GM12875 (cell line): Measurements from ENCODE around the gene HAPLN1.

Experiments
- H3K4me3 ChIP-seq: one replicate; pipeline ENCODE4 v1.5.1; 2011; ENCODE audit warnings: low read depth, low read length, control low read depth
- TF ChIP-seq, protein P1 (sequence below): IDR thresholded peaks from 2 replicates; pipeline ENCODE4 v1.5.1; 2011; ENCODE audit warnings: low read depth, mild to moderate bottlenecking, control low read depth, inconsistent platforms, low read length, moderate library complexity, borderline replicate concordance; ENCODE audit not compliant: insufficient read depth

HAPLN1 gene

DNA sequence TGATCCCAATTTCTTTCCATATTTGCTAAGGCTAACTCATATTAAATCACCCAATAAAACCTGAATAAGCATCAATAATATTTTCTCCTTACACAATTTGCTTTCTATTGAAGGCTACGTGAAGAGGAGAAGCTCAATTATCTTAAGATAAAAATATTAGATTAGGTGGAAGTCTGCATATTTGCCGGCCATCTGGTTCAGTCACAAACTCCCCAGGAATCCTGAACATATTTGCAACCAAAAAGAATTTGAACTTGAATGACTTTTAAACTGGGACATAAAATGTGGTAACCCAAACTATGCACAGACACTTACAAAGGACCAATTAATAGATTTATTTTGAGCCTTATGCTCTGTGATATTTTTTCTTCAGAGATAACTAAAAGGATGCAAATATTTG, 92.3 kb downstream of the HAPLN1 start:
- TF ChIP-seq, protein P1, sequence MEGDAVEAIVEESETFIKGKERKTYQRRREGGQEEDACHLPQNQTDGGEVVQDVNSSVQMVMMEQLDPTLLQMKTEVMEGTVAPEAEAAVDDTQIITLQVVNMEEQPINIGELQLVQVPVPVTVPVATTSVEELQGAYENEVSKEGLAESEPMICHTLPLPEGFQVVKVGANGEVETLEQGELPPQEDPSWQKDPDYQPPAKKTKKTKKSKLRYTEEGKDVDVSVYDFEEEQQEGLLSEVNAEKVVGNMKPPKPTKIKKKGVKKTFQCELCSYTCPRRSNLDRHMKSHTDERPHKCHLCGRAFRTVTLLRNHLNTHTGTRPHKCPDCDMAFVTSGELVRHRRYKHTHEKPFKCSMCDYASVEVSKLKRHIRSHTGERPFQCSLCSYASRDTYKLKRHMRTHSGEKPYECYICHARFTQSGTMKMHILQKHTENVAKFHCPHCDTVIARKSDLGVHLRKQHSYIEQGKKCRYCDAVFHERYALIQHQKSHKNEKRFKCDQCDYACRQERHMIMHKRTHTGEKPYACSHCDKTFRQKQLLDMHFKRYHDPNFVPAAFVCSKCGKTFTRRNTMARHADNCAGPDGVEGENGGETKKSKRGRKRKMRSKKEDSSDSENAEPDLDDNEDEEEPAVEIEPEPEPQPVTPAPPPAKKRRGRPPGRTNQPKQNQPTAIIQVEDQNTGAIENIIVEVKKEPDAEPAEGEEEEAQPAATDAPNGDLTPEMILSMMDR = no peak
- H3K4me3 ChIP-seq = no peak overlapping the region

DNA sequence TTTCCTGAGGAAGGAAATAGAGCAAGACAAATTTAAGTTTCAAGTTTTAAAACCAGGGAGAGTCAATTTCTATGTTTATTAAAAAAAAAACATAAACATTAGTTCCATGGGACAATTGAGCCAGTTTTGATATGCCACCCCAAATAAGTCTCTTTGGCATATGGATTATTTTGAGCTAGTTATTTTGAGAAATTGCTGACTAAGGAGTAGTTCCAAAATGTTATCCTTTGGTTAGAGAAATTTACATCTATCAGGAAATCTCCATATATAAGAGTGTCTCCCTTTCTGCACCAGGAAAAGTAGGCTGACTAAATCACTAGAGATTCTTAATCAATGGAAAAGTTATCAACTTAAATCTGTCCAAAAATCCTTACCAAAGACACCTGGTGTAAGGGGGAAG, 105.8 kb downstream of the HAPLN1 start:
- TF ChIP-seq, protein P1 = no peak
- no peak overlapping the region for H3K4me3 ChIP-seq

DNA sequence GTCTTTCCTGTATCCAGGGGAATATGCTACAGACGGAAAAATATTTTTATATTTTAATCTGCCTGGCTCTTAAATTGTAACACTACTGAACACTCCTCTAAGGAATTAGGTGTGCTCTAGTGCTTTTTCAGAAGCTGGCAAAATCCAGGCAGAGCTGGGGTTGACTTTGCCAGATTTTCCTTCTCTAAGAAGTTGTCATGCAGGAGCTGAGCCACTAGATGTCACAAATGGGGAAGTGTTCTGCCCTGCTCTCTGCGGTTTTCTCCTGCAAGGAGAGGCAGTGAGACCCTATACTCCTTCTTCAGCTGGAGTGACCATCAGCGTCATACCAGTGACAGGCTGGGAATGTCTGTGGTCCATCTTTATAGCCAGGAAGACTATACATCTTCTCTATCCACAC, 112.5 kb downstream of the HAPLN1 start:
- no peak overlapping the region for H3K4me3 ChIP-seq
- TF ChIP-seq, protein P1 = peak; percentile 61

DNA sequence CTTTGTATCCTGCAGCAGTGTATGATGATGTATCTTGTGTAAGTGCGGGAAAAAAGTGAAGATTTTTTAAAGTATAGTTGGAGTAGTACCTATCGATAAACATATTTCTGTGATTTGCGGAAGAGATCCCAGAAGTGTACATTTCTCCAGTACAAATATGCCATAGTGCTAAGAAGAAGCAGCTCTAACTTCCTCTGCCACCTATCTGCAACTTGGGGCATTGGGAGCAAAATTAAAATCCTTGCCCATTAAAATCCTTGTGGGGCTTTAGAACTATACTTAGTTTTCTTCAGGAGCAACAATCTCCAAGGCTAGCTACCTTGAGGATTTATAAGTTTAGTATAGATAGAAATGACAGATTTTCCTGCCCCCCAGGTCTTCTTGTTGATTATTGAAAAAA, 125.4 kb downstream of the HAPLN1 start:
- TF ChIP-seq, protein P1 = no peak
- H3K4me3 ChIP-seq = no peak overlapping the region

DNA sequence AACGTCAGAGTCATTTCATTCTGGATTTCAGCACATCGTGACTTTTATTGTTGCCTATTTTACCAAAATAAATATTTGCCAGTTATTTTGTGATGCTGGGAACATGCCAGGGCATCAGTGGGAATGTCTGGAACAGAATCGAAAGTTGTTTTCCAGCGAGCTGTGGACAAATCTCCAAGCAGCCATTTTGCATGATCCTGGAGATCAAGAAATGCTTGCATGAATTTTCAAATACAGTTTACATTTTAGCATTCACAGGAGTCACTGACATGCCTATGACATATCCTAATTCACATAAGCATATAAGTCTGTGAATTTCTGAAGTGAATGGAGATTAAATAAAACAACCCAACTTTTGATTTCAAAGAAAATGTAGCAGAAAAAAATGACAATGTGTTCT, 129.7 kb downstream of the HAPLN1 start:
- TF ChIP-seq, protein P1 = no peak
- H3K4me3 ChIP-seq = no peak overlapping the region

DNA sequence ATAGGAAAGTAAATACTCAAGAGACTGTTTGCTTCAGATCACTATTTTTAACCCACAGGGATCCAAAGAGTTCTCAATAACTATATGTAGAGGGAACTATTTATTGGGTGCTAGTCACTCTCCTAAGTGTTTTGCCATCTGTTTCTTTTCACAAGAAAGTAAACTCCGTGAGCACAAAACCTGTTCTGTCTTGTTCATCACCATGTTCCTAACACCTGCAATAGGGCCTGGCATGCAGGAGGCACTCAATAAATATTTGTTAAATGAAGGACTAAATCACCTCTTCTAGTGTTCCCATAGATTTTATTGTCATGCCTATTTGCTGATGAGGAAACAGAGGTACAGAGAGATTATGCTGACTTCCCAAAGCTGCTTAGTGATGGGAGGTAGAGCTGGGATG, 130.9 kb downstream of the HAPLN1 start:
- TF ChIP-seq, protein P1 = no peak
- no peak overlapping the region for H3K4me3 ChIP-seq
